Ishikawa (cell line): ENCODE measurements around the gene BMP2K.

Experiments used
- CEBPB ChIP-seq: IDR thresholded peaks from 2 replicates; pipeline ENCODE4 v1.6.1; 2012
- FOXM1 ChIP-seq: IDR thresholded peaks from 2 replicates; pipeline ENCODE4 v1.6.1; 2012; ENCODE audit warnings: low read depth, borderline replicate concordance
- TF ChIP-seq, protein P1 (sequence below): IDR thresholded peaks from 2 replicates; pipeline ENCODE4 v1.6.1; 2012

DNA sequence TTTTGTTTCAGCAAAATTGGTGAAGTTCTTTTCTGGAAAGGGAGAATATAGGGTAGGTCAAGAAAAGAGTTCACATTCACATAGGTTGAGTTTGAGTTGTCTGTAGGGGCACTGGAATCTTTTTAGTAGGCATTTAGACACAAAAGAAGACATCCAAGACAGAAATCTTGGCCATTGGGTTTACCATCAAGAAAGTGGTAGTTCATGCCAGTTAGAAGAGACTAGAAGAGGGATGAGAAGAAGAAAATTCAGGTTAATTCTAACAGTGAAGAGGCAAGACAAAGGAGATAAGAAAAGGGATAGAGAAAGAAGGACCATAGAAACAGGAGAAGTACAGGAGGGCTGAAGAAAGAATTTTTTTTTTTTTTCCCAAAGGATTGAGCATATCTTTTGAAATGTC lies 123.2 kb downstream of the BMP2K start:
- TF ChIP-seq FOXM1 (no peak), CEBPB (no peak)
- TF ChIP-seq, protein P1, sequence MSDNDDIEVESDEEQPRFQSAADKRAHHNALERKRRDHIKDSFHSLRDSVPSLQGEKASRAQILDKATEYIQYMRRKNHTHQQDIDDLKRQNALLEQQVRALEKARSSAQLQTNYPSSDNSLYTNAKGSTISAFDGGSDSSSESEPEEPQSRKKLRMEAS = no peak
